Measurements from ENCODE around the gene LCE2C.

LCE2C gene

DNA sequence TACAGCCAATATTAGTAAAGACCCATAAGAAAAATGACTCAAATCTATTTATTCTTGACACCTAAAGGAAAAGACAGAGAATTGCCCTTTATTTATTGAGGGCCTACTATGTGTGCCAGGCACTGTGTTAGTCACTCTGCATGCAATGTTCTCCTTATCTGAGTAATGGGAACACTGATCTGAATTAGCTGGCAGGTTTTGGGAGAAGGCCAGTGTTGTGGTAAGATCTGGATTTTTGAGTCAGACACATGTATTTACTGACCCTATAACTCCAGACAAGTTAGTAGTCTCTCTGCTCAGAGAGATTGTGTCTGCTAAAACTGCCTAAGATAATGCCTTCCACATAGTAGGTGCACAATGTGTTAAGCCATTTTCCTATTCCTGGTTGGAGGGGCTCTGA, 50.2 kb downstream of the LCE2C start:
- DNase-seq (ENCODE audit: low read depth) = no peak

Measured in HS-5 (cell line).